Dermis microvascular lymphatic vessel endothelial cell (primary cell): Measurements from ENCODE around the gene GNAI2. TPM values are rescaled to one million over a fixed set of nuclear protein-coding genes. Genes with fewer than 3 reads are reported as not detected.
"Not testable (repeated sequence)": the region's sequence is repeated elsewhere in the genome, so short reads cannot be mapped to it uniquely, and the experiment has no call there.

ENCODE experiments used
- DNase-seq, 2 donors: peaks; one replicate each; pipeline versions ENCODE4 v3.0.0 to v3.0.0-alpha.2; 2010; ENCODE audit warnings: low read depth in 2 of 2
- total RNA-seq: library from RNA; depleted of rRNA; stranded (reverse); fragments of >200 nt; gene quantifications from 2 replicates; pipeline ENCODE4 v1.2.1, GENCODE V29; 2014

GNAI2 gene
- total RNA-seq, 1 donor from 2014 or later = 390 TPM

DNA sequence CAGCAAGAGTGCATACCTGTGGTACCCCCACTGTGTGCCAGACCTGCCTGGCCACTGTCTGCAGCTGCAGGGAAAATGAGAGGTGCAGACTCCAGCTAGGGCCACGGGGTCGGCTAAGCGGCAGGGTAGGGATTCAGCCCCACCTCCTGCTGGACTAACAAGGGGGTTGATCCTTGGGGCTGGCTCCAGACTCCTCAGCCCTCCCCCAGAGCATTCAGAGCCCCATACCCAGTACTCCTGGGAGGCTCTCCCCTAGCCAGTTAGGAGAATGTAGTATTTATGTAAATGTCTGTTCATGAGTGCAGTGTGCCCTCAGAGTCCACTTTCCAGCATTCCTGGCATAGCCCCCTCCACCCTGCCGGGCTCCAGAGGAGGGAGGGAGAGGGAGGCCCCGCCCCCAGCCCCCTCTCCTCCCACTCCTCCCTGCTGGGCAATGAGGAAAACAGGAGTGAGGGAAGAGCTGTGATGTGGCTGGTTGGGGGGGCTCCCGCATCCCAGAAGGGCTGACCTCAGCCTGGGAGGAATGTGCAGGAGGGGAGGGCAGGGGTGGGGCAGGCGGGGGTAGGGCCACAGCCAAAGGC lies 28.5 kb downstream of the GNAI2 start:
- DNase-seq = no peak

DNA sequence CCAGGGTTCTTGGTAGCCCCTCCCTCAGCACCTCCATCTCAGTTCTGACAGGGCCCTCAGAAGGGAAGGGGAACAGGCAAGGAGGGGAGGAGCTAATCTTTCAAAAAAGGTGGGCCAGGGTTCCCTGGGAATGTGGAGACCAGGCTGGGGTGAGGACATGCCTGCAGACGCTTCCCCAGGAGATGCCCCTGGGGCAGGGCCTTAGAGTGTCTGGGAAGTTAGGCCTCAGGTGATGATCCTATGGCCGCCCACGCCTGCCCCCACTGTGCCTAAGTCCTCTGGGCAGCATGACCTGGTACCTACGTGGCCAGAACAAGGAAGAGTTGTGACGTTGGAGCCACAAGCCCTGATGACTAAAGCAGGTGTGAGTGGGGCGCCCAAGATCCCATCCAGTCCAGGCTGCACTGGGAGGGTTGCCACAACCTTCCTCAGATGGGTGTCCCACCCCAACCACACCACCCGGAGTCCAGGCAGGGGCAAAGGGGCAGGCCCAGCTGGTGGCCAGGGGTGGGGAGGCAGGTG lies 29.0 kb downstream of the GNAI2 start:
- no peak for DNase-seq

- DNase-seq = no peak
These were observed 29.6 kb downstream of the GNAI2 start for GRCh38 chr3:50265571-50265970.

DNA sequence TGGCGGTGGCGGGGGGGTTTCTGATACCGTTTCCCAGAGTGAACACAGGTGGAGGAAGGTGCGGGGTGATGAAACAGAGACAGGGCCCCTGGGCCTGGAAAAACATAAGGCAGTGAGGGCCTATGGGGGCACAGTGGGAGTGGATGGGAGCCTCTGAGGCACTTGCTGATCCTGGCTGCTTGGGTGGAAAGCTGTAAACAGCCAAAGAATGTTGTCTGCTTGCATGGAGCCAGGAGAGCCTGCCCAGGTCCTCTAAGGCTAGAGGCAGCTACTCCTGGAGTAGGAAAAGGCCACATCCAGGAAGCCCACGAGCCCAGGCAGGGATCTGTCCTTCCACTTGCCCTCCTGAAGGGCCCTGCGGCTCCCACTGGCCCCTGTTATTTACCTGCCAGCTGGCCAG lies 30.0 kb downstream of the GNAI2 start:
- no peak for DNase-seq

DNA sequence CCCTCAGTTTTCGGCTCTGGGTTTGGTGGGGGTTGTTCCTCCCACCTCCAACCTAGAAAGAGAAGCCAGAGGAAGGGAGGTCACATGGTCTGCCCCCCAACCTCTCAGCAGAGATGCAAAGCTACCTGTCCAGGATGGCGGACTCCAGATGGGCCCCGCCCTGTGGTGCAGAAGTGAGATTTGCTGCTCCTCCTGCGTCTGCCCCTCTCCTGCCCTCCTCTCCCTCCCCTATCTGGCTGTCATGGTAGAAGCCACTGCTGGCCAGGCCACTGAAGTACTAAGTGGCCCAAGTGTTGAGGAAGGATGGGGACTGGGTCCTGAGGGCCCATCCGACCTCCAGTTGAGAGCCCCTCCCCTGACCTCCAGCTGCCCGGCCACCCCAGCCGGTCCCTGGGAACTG lies 30.8 kb downstream of the GNAI2 start:
- no peak for DNase-seq

DNA sequence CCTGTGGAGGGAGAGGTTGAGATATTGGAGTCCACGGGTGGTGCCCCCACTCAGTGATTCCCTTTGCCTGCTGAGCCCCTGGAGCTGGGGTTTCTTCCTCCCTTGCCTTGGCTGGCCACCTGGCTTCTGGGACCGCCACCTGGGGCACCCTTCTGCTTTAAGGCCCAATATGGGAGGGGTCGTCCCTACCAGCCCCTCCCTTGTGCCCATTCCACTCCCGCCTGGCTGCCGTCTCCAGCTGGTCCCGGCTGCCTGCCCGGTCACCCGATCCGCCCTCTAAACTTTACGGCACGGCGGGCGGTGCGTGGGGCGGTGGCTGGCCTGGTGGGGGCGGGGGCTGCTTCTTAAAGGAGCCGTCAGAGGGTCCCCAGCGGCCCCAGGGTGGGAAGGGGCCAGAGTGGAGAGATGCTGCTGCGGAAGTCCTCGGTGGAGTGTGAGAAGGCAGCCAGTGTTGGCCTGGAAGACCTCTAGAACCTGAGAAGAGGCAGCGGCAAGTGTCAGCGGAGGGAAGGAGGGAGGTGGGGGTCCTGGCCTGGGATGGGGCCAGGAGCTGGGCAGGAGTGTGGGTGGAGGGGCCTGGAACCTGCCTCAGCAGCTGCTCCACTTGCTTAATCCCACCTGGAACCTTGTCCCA lies 31.4 kb downstream of the GNAI2 start:
- DNase-seq = no peak

GRCh38 chr3:50268276-50268675 lies 32.3 kb downstream of the GNAI2 start:
- DNase-seq = no peak

GRCh38 chr3:50268703-50269451 lies 32.9 kb downstream of the GNAI2 start, which contains the start of gene SEMA3B:
TSS of gene SEMA3B (plus strand) at chr3:50269147. CDS start at chr3:50269241, 94 bp downstream.
- DNase-seq = no peak

GRCh38 chr3:50269460-50269859 lies 33.5 kb downstream of the GNAI2 start:
- DNase-seq = no peak

DNA sequence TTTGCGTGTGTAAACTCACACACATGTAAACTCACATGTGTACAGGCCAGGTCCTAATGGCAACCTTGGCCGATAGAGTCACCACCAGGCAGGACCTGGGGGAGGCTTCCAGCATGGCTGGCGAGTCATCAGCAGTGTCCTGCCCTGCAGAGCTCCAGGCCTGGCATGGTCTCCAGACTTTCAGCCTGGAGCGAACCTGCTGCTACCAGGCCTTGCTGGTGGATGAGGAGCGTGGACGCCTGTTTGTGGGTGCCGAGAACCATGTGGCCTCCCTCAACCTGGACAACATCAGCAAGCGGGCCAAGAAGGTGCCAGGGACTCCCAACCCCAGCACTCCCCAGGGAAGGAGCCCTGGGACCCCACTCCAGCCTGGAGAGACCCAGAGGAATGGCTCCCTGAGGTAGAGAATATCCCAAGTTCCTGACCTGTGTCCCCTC lies 34.0 kb downstream of the GNAI2 start:
- no peak for DNase-seq

DNA sequence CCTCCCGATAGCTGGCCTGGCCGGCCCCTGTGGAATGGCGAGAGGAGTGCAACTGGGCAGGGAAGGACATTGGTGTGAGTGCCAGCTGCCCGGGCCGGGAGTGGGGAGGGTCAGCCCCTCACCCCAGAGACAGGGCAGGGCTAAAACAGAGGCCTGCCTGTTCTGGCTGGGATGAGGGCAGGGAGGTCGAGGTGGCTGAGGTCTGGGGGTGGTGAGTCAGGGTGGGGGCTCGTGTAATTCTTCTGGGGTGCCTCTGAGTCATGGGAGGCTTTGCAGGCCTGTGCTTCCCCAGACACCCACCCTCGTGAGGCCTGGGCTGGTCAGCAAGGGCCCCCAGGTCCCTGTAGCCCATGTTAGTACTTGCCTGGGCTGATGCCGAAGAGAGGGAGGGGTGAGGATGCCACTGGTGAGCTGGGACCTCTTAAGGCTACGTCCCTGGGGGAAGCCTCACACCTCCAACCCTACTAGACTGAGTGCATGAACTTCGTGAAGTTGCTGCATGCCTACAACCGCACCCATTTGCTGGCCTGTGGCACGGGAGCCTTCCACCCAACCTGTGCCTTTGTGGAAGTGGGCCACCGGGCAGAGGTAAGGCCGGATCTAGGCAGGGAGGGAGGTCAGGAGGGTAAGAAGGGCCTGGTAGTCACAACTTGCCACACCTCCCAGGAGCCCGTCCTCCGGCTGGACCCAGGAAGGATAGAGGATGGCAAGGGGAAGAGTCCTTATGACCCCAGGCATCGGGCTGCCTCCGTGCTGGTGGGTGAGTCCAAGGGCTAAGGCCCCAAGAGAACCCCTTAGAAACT lies 34.6 kb downstream of the GNAI2 start:
- no peak for DNase-seq

DNA sequence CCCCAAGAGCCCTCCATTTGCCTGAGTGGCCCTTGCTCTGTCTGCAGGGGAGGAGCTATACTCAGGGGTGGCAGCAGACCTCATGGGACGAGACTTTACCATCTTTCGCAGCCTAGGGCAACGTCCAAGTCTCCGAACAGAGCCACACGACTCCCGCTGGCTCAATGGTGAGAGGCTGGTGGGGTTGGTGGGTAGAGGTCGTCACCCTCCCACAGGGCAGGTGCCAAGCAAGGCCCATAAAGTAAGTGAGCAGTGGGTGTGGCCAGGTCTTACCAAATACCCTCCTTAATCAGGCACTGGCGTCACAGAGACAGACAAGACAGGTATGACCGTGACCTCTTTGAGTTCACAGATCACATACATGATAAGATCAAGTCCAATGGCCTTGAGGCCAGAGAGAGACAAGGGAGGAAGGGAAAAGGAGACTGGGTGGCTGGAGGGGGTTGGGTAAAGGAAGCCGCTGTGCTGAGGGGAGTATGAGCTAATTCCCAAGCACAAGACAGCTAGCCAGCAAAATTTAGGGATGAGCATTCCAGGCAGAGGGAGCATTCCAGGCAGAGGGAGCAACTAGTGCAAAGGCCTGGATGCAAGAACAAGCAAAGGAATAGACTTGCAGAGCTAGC lies 35.4 kb downstream of the GNAI2 start:
- DNase-seq = no peak

DNA sequence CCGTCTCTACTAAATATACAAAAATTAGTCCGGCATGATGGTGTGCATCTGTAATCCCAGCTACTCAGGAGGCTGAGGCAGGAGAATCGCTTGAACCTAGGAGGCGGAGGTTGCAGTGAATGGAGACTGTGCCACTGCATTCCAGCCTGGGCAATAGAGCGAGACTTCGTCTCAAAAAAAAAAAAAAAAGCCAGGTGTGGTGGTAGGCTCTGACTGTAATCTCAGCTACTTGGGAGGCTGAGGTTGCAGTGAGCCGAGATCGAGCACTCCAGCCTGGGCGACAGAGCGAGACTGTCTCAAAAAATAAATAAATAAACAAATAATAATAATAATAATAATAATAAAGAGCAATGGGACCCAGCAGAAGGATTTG lies 36.5 kb downstream of the GNAI2 start:
- not testable (repeated sequence) for DNase-seq

GRCh38 chr3:50272911-50273688 lies 37.1 kb downstream of the GNAI2 start:
- DNase-seq = peak; percentile 45 to 71

GRCh38 chr3:50273689-50274065 lies 37.7 kb downstream of the GNAI2 start:
- DNase-seq = no peak

DNA sequence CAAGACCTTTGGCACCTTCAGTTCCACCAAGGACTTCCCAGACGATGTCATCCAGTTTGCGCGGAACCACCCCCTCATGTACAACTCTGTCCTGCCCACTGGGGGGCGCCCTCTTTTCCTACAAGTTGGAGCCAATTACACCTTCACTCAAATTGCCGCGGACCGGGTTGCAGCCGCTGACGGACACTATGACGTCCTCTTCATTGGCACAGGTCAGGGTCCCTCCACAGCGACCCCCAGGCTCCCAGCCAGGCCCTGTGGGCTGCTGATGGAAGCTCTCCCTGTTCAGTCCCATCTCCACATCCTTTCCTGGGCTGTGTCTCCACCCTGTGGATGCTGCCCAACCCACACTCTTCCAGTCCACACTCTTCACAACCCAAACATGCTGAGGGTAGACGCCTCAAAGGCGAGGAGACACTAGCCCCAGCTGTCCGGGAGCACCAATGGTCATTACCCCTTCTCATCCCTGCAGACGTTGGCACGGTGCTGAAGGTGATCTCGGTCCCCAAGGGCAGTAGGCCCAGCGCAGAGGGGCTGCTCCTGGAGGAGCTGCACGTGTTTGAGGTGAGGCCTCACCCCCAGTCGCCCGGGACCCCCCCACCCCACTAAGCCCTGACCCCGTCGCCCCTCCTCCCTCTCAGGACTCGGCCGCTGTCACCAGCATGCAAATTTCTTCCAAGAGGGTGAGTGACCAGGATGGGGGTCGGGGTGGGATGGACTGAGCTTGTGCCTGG lies 38.5 kb downstream of the GNAI2 start:
- peak; percentile 36 to 81 for DNase-seq

GRCh38 chr3:50275141-50275995 lies 39.4 kb downstream of the GNAI2 start:
- DNase-seq = no peak

DNA sequence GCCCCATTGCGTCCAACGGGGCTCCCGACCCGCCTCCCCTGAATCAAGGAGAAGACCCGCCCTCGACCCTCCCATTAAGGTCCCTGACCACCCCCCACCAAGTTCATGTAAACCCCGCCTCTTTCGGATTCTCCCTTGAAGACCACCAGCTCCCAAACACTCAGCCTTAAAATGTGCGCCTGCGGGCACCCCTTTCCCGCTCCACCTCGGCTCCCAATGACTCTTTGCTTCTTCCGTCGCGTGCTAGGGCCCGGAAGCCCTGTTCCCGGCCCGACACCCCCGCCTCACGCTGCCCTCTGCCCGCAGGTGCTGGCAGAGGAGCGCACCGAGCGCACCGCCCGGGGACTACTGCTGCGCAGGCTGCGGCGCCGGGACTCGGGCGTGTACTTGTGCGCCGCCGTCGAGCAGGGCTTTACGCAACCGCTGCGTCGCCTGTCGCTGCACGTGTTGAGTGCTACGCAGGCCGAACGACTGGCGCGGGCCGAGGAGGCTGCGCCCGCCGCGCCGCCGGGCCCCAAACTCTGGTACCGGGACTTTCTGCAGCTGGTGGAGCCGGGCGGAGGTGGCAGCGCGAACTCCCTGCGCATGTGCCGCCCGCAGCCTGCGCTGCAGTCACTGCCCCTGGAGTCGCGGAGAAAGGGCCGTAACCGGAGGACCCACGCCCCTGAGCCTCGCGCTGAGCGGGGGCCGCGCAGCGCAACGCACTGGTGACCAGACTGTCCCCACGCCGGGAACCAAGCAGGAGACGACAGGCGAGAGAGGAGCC lies 40.2 kb downstream of the GNAI2 start:
- DNase-seq = no peak
